Umbilical cord (tissue), 2 donors: ENCODE measurements around the gene MYO9A. TPM values are rescaled to one million over a fixed set of nuclear protein-coding genes. Genes with fewer than 3 reads are reported as not detected.
A peak's percentile ranks its signal among the peaks of the same experiment; 100 is the strongest.
"Not testable (repeated sequence)": the region's sequence is repeated elsewhere in the genome, so short reads cannot be mapped to it uniquely, and the experiment has no call there.

Source experiments
- DNase-seq: peaks from one replicate; pipeline ENCODE4 v3.0.0-alpha.2; 2015; ENCODE audit warnings: low spot score
- total RNA-seq: library from RNA; depleted of rRNA; stranded (reverse); fragments of >200 nt; gene quantifications from one replicate; pipeline ENCODE4 v1.2.3, GENCODE V29; 2014; ENCODE audit warnings: low replicate concordance; ENCODE audit not compliant: insufficient read depth

MYO9A gene
- total RNA-seq, 1 donor from 2014 or later = 88.4 TPM

DNA sequence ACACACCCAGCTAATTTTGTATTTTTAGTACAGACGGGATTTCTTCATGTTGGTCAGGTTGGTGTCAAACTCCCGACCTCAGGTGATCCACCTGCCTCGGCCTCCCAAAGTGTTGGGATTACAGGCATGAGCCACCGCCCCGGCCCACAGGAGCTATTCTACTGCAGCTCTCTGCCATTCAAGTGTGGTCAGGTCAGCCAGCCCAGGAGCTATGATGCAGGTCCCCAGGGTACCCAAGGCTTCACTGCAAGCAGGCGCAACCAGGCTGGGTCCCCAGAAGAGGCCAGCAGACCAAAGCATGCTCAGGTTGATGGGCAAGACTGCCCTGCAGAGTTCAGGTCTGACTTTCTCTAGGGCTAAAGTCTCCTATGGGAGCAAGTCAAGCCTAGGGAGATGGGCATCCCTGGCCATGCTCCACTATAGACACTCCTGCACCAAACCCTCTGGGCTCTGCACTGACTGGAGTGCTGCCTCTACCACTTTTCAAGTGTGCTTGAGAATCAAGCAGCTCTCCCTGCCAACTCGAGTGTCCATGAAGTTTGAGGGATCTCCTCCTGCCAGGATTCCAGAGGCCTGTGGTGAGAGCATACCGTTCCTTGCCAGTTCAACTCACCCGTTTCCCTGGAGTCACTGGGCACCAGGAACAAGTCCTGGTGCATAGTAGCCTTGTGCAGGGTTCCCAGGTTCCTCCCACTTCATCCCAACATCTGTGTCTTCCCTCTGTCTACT lies 30.9 kb downstream of the MYO9A start:
- DNase-seq = no peak

- no peak for DNase-seq
Observed at GRCh38 chr15:72086010-72086697, 31.8 kb downstream of the MYO9A start.

DNA sequence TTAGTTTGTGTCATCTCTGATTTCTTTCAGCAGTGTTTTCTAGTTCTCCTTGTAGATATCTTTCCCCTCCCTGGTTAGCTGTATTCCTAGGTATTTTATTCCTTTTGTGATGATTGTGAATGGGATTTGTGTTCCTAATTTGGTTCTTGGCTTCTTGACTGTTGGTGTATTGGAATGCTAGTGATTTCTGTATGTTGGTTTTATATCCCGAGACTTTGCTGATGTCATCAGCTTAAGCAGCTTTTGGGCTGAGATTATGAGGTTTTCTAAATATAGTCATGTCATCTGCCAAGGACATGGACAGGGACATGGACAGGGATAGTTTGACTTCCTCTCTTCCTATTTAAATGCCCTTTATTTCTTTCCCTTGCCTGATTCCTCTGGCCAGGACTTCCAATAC lies 35.8 kb downstream of the MYO9A start:
- no peak for DNase-seq

DNA sequence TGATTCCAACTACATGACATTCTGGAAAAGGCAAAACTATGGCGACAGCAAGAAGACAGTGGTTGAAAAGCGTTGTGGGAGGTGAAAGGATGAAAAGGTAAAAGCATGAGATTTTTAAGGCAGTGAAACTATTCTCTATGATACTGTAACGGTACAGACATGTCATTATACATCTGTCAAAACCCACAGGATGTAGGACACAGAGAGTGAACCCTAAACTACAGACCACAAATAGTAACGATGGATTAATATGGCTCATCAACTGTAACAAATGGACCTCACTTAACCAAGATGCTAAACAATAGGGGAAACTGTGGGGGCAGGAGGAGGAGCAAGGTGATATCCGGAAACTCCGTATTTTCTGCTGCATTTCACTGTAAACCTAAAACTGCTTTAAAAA lies 39.1 kb downstream of the MYO9A start:
- no peak for DNase-seq

DNA sequence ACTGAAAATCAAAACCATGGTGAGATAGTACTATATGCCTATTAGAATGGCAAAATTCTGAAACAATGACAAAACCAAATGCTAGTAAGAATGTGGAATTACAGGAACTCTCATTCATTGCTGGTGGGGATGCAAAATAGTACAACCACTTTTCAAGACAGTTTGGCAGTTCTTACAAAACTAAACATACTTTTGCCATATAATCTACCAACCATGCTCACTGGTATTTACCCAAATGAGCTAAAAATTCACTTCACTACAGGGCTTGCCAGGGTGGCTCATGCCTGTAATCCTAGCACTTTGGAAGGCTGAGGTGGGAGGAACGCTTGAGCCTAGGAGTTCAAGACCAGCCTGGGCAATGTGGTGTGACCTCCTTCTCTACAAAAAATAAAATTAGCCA lies 40.0 kb downstream of the MYO9A start:
- DNase-seq = no peak

DNA sequence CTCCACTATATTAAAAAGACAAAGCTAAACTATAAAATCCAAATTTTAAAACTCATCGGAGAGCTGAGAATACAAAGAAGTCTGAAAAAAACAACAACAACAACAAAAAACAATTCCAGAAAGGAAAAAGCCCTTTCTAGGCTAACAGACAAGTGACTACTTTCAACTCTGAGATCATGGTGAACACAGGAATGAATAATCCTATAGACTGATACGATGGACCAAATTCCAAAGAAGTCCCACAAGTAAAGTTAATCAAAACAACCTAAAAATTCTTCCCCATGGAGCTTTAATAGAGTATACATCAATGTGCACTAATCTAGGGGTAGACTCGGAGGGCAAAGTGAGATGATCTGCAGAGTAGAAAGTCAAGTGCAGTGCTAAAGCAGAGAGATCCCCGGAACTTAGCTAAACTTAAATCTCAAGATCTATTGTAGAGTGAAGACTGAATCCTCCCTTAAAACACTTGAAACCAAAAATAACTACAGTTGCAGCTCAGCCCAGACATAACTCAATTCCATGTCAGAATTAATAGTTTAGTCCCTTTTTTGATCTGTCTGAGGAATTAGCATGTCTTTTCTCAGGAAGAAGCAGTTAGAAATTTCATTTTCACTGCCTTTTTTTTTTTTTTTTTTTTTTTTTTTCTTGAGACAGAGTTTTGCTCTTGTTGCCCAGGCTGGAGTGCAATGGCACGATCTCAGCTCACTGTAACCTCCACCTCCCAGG lies 43.5 kb downstream of the MYO9A start:
- DNase-seq = peak; percentile 18

DNA sequence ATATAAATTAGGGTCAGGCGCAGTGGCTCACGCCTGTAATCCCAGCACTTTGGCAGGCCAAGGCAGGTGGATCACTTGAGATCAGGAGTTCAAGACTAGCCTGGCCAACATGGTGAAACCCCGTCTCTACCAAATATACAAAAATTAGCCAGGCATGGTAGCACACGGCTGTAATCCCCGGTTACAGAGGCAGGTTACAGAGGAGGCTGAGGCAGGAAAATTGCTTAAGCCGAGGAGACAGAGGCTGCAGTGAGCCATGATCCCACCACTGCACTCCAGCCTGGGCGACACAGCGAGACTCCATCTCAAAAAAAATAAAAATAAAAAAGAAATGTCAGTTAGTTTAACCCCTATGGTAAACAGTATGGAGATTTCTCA lies 46.5 kb downstream of the MYO9A start:
- not testable (repeated sequence) for DNase-seq

DNA sequence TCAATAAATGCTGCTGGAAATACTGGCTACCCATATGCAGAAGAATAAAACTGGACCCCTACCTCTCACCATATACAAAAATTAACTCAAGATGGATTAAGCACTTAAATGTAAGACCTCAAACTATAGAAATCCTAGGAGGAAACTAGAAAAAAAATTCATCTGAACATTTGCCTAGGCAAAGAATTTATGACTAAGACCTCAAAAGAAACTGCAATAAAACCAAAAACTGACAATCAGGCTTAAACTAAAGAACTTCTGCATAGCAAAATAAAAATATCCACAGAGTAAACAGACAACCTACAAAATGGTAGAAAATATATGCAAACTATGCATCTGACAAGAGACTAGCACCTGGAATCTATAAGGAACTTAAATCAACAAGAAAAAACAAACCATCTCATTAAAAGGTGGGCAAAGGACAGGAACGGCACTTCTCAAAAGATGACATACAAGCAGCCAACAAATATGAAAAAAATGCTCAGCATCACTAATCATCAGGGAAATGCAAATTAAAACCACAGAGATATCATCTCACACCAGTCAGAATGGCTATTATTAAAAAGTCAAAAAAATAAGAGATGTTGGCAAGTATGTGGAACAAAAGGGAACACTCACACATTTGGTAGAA lies 47.0 kb downstream of the MYO9A start:
- no peak for DNase-seq

DNA sequence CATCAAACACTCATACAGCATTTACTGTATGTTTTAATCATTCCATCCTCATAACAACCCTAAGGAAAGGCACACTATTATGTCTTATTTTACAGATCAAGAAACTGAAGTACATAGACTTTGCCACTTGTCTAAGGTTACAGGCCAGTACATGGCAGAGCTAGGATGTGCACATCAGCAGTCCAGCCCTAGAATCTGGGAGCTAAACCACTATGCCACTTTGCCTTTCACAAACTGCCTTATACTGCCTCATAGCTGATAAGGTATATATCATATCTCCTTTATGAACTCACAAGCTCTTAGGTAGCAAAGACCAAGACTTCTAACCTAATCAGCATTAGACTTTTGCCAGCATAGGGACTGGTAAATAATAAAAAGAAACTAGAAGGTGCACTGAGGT lies 49.1 kb downstream of the MYO9A start:
- DNase-seq = no peak

GRCh38 chr15:72065801-72066200 lies 52.1 kb downstream of the MYO9A start:
- DNase-seq = no peak

GRCh38 chr15:72063186-72063585 lies 54.8 kb downstream of the MYO9A start:
- no peak for DNase-seq

- DNase-seq = no peak
Observed at GRCh38 chr15:72062319-72062718, 55.6 kb downstream of the MYO9A start.

- no peak for DNase-seq
Observed at GRCh38 chr15:72060687-72061250, 57.2 kb downstream of the MYO9A start.

DNA sequence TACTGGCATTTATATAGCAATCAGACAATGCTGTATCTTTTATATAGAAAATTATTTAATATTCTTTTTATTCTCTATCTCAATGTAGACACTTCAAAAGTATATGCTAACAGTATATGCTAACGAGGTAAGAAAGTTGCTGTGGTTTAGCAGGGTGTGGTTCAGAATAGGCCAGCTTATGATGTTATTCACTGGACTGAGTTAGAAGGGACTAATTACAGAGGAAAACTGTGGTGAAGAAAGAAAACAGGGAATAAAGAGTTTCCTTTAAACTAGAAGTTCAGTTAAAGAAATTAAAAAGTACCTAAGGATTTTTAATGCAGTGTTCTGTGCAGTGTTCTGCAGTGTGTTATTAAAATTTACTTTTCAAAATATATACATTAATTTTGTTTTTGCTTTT lies 59.4 kb downstream of the MYO9A start:
- DNase-seq = no peak

GRCh38 chr15:72057548-72058091 lies 60.3 kb downstream of the MYO9A start:
- peak; percentile 73 for DNase-seq

- not testable (repeated sequence) for DNase-seq
Observed at GRCh38 chr15:72056217-72056616, 61.7 kb downstream of the MYO9A start.

DNA sequence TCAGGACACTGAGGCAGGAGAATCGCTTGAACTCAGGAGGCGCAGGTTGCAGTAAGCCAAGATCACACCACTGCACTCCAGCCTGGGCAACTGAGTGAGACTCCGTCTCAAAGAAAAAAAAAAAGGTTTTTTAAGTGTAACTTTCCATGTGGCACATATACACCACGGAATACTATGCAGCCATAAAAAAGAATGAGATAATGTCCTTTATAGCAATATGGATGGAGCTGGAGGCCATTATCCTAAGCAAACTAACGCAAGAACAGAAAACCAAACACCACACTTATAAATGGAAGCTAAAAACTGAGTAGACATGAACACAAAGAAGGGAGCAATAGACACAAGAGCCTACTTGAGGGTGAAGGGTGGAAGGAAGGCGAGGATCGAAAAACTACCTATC lies 64.7 kb downstream of the MYO9A start:
- DNase-seq = not testable (repeated sequence)

DNA sequence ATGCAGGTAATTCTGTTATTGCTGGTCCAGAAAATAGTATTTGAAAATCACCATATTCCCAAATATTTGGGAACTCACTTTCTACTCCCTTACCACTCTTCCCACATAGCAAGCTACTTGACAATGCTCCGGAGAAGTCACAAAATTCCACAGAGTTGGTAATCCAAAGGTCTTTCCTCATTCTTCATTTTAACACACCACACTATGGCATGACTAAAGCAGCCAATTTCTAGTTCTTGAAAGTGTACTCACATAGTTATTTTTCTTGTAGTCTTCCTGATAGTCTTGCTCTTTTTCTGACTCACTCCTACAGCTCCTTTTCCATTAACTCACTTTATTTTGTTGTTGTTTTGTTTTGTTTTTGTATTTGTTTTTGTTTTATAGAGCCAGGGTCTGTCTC lies 67.2 kb downstream of the MYO9A start:
- DNase-seq = no peak

DNA sequence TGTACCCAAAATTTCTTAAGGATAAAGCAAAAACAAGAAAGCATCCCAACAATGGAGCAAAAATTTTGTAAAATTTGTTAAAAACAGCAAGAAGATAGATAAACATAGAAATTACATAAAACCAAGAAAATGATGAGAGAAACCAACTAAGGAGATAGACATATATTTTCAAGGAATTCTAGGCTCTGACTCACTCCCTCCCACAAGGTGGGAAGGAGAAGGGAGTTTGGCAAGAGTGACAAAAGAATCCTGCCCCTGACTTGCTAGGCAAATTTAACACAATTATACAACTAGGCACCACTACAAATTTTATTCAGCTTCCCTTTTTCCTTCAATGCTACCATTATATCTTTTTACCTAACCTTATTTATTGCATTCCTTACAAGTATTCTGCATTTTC lies 70.9 kb downstream of the MYO9A start:
- no peak for DNase-seq

GRCh38 chr15:72044956-72045355 lies 73.0 kb downstream of the MYO9A start:
- DNase-seq = peak; percentile 32

GRCh38 chr15:72042865-72043264 lies 75.1 kb downstream of the MYO9A start:
- no peak for DNase-seq

DNA sequence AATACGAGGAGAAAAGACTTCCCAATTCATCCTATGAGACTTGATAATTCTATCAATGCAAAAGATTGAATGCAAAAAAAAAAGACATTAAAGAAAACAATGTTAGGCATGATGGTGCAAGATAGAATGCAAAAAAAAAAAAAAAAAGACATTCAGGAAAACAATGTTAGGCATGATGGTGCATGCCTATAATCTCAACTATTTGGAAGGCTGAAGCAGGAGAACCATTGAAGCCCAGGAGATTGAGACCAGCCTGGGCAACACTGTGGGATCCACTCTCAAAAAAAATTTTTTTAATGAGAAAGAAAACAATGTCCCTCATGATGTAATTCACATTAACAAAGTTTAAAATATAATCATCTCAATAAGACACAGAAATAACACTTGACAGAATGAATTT lies 75.9 kb downstream of the MYO9A start:
- no peak for DNase-seq
